SK-N-SH (cell line): ENCODE data around the gene HDAC4.

Experiments
- GABPA ChIP-seq: IDR thresholded peaks from 2 replicates; pipeline ENCODE4 v1.4.0; 2012; ENCODE audit warnings: low read depth, mild to moderate bottlenecking
- POLR2AphosphoS5 ChIP-seq: IDR thresholded peaks from 2 replicates; pipeline ENCODE4 v1.6.1; 2012; ENCODE audit warnings: low read depth, low read length

DNA sequence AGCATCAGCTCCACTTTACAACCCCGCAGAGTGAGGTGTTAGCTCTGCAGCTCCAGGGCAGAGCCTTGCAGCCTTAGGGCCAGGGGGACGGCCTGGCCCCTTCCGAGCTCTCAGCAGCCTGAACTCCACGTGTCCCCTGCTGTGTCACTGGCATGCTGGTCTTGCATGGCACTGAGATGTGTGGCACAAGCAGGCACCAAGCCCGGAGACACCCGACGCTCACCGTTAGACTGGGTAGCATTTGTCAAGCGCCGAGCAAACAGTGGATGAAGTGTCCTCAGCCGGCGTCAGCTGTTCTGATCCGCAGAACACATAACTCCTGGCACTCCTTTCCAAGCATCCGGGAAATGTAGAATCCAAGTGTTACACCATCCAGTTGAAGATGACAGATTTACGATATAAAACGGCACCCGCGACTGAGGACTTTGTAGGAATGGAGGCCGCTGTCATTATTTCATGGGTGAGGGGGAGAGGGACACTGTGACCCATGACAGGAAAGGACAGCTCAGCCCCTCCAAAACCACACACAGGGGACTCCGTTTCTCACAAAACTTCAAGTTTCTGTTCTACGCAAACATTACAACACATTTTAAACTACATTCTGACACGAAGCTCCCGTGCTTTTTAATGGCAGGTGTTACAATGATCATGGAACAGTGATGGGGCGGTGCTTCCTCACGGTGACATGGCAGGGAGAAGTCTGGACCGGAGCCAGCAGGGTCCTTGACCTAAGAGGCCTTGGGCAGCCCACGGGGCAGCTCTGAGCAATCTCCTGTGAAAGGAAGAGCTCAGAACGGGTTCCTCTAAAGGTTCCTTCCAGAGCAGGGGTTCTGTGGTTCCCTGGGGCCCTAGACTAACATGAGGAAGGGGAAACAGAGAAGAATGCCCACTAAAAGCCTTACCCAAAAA is 89.4 kb downstream of the HDAC4 start:
- TF ChIP-seq POLR2AphosphoS5 (no peak), GABPA (no peak)
